HG02973 (cell line): ENCODE results near the gene ATG10.
"Not testable (repeated sequence)": the region's sequence is repeated elsewhere in the genome, so short reads cannot be mapped to it uniquely, and the experiment has no call there.

Experiments used
- ATAC-seq: cut with Tn5 transposase; IDR thresholded peaks from one replicate; pipeline ENCODE4 v1.9.1; 2021; ENCODE audit warnings: moderate library complexity; ENCODE audit not compliant: unreplicated experiment

The ATG10 gene

DNA sequence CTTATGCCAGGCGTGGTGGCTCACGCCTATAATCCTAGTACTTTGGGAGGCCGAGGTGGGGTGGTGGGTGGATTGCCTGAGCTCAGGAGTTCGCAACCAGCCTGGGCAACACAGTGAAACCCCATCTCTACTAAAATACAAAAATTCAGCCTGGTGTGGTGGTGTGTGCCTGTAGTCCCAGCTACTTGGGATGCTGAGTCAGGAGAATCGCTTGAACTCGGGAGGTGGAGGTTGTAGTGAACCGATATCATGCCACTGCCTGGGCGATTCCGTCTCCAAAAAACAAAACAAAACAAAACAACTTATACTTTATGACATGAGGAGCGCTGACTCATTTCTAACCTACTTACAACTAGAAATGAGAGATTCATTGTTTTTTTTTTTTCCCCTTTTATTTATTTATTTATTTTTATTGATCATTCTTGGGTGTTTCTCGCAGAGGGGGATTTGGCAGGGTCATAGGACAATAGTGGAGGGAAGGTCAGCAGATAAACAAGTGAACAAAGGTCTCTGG is 10.4 kb downstream of the ATG10 start:
- not testable (repeated sequence) for ATAC-seq

DNA sequence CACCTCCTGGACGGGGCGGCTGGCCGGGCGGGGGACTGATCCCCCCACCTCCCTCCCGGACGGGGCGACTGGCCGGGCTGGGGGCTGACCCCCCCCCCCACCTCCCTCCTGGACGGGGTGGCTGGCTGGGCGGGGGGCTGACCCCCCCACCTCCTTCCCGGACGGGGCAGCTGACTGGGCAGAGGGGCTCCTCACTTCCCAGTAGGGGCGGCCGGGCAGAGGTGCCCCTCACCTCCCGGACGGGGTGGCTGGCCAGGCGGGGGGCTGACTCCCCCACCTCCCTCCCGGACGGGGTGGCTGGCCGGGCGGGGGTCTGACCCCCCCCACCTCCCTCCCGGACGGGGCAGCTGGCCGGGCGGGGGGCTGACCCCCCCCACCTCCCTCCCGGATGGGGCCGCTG is 11.3 kb downstream of the ATG10 start:
- ATAC-seq = not testable (repeated sequence)

DNA sequence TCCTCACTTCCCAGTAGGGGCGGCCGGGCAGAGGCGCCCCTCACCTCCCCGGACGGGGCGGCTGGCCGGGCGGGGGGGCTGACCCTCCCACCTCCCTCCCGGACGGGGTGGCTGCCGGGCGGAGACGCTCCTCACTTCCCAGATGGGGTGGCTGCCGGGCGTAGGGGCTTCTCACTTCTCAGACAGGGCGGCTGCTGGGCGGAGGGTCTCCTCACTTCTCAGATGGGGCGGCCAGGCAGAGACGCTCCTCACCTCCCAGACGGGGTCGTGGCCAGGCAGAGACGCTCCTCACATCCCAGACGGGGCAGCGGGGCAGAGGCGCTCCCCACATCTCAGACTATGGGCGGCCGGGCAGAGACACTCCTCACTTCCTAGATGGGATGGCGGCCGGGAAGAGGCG is 11.7 kb downstream of the ATG10 start:
- not testable (repeated sequence) for ATAC-seq

DNA sequence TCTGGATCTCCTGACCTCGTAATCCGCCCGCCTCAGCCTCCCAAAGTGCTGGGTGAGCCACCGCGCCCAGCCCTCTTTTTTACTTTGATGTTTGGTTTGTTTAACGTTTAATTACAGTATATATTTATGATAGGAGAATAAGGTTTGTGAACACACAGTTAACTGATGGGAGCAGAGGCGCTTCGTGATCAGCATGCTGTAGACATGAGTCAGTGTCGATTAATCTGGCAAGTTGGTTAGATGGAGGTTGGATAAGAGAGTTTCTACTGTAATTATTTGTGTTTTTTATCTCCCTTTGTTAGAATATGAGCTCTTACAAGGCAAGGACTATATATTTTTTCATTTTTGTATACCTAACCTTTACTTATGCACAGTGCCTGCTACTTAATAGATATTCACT is 14.3 kb downstream of the ATG10 start:
- ATAC-seq = no peak

DNA sequence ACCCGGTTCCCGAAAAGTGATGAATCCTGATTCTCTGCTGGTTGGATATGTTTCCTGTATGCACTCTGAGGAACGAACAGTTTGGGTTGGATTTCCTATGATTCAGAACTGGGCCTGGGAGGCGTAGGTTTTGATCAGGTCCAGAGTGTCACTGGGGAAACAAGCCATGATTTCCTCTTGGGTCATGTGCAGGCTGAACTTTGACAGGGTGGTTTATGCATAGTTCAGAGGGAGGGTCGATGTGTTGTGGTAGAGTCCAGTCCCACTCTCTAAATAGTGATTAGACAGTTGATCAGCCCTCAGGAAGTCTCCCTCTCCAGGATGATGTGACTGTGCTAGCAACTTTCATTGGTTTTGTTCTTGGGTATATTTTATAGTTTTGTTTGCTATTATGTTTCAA is 17.4 kb downstream of the ATG10 start:
- ATAC-seq = no peak

DNA sequence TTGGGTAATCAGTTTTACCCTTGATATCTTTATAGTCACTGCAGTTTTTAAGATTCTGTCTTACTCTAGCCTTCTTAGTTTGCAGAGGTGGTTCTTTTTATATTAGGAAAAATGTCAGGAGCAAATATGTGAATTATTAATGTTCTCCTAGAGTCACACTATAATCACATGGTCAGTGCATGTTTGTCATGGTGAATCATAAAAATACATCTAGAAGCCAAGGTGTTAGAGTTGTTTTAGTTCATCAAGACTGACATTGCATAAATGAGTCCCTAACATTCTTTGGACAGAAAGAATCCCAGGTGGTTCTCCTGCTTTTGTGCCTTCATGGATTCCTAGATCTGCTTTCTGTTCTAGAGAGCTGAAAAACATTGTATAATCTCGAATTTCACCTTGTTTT is 22.9 kb downstream of the ATG10 start:
- ATAC-seq = no peak

DNA sequence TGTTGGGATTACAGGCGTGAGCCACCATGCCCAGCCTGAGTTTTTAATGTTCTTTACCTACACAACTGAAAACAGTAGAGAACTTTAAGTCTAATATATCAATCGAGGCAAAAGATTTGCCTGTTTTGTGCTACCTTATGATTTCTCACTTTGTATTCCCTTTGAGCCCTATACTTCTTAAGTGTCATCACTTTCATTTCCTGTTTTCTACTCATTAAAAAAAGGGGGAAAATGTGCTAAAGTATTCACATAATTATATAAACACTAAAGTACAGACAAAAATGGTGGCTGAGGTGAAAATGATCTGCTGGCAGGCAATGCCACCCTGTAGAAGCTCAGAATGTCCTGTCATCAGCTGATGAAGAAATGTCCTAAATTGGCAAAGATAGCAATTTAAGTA is 23.6 kb downstream of the ATG10 start:
- ATAC-seq = no peak

DNA sequence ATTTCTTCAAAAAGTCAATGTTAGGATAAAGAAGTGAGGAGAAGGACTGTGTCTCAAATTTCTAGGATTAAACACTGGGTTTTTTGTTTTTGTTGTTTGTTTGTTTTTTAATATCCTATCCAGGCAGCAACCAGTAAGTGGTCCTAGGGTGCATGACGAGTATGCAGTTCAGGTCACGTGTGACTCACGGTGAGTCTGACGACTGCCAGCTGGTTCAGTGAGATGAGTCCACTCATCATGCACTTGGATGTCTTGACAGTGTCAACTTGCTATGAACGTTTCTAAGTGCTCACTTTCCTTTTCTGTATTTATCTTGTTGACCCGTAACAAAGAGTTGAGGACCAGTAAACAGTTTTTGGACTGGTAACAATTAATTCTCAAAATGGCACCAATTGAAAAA is 32.7 kb downstream of the ATG10 start:
- no peak for ATAC-seq

DNA sequence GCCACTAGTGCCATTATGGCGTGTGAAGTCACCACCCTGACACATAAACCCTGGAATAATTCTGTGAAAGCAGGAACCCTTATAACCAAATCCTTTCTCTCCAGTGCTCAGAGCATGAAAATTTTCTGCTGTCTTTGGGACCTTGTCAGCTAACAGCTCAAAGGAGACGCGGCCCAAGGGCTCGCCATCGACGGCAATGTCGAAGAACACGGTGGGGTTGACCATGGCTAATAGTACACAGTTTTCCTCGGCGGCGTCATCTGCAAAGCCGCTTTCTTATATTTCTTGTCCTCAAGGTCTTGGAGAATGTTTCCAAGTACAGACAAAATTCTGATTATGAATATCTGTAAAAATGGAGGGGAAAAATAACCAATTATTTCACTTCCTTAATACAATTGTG is 38.0 kb downstream of the ATG10 start:
- not testable (repeated sequence) for ATAC-seq

DNA sequence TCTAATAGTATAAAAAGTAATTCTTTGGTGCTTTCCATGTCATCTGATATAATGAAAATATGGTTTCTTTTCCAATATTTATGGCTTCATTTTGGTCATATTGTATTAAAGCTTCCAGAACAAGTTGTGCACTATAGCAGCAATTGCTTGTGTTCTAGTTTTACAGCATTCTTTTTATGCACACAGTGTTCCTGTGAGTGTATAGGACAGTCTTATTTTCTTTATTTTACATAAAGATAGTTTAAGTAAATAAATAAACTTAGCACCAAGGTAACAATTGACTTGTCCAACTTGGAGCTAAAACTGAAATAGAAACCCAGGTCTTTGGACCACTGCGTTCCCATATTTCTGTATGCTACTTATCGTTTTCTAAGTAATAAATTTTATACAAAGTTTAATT is 38.9 kb downstream of the ATG10 start:
- no peak for ATAC-seq

DNA sequence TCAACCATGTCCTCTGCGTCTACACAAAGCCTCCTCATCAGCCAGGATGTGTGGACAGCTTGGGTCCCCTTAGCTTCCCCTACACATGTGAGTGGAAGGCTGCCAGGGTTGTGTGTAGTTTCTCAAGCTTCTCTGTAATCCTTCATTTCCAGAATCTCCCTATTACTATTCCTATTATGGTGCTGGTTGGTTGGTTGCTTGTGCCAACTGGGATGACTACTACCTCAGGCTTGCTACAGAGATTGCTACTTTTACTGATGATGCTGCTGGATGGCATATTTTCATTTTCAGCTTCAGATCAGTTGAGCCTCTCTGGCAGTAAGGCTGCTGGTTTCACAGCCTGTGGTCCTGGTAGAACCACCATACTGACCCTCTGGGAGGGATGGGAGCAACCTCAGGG is 39.9 kb downstream of the ATG10 start:
- no peak for ATAC-seq

DNA sequence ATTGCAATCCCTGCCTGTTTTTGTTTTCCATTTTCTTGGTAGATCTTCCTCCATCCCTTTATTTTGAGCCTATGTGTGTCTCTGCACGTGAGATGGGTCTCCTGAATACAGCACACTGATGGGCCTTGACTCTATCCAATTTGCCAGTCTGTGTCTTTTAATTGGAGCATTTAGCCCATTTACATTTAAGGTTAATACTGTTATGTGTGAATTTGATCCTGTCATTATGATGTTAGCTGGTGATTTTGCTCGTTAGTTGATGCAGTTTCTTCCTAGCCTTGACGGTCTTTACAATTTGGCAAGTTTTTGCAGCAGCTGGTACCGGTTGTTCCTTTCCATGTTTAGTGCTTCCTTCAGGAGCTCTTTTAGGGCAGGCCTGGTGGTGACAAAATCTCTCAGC is 42.8 kb downstream of the ATG10 start:
- ATAC-seq = not testable (repeated sequence)

DNA sequence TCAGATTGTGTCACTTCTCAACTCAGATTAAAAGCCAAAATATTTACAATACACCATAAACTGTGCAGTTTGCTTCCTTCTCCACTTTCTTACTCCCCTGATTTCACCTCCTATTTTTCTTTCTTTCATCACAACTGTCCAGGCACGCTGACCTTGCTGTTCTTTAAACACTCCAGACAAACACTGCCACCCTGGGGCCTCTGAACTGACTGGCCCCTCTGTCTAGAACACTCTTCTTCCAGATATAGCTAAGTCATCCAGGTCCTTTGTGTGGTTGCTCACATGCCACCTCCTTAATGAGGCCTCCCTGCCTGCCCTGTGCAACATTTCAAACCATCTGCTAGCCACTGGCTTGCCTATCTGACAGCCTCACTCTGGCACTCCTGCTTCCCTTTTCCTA is 46.6 kb downstream of the ATG10 start:
- no peak for ATAC-seq

DNA sequence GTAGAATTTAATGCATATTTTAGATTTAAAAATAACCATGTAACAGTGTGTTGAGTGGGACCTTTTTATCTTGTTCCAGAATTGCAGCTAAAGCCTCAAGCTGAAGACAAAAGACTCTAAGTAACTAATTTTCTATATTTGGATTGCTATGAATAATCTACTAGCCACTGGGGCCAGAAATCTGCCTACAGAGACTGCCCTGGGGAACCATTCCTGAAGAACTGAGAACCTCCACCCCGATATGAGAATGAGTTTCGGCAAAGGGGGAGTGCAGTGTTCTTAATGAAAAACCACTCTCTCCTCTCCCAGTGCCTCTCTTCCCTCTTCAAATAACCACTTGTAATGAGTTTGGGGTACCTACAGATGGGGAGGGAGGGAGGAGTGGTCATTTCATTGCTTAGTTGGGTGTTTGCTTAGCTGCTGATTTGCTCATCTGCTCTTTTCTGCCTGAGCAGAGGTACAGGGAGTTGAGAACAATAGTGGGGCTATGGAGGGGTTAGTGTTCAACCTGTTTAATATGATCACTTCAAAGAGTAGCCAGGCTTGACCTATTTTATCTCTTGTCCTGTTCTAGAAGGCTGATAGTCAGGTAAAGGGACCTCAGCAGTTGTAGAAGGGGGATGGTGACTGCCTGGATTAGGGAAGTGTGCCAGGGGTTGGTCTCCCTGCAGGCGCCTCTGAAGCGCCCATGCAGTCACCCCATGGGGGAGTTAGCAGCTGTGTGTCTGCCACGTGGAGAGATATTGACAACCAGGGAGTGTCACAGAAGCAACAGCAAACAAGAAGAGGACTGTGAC is 47.7 kb downstream of the ATG10 start:
- ATAC-seq = no peak

DNA sequence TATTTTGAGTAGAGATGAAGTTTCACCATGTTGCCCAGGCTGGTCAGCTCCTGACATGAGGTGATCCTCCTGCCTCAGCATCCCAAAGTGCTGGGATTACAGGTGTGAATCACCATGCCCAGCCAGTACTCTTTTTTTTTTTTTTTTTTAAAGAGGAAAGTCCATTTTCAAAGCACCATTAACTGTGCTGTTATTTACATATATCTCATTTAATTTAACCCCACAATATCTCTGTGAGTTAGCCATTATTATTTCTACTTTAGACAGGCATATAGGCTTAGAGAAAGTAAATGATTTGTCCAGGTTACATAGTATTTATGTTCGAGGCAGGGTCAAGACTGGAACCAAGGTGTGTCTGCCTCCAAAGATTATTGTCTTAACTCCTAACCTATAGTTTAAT is 50.7 kb downstream of the ATG10 start:
- ATAC-seq = no peak

DNA sequence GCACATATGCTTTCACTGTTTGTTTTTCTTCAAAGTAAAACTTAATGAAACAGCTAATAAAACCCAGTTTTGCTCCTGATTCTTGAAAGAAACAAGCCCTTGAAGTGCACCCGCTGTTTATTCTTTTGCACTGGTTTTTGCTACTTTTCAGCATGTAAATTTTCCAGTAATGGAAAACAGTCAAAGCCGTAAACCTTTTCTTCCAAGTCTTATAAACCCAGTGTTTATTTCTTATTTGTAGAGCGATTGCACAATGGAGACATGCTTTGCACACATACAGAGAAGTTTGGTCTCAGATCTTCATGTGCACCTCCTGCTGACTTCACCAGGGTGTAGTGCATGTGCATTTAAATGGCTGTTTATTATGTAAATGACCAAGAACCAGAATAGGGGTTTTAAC is 51.8 kb downstream of the ATG10 start:
- no peak for ATAC-seq

DNA sequence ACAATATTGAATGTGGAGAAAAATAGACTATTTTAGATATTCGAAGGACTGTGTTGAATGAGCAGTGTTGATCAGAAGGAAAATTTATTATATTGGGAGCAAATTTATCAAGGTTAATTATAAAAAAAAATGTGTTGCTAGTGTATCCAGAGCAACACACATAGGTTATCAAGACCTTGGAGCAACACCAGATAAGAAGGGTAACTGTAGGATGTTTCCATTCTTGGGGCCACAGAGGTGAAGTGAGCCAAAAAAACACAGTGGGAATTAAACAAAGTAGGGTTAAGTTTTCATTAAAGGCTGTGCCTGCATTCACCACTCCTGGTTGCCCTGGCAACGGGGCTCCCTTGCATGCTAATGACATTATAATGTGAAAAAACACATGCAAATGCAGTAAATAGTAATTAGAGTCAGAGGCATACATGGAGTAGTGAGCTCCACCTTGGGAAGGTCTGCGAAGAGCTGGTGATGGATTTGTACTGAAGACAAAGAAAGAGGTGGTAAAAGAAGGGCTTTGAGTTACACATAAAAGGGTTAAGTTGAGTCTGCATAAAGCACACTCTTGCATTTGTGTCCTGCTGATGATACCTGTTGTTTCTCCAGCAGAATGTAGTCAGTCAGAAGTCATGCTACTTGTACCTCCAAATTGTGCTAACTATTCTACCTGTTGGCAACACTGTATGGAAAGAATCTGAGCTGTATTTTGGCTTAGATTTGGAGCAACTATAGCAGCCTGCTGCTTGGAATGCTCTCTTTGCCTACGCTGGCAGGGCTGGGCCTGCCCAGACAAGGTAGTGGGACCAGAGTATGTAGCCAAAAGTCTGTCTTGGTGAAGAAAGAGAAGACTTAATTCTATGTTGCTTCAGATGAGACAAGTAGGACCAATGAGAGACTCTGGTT is 59.6 kb downstream of the ATG10 start:
- ATAC-seq = no peak

DNA sequence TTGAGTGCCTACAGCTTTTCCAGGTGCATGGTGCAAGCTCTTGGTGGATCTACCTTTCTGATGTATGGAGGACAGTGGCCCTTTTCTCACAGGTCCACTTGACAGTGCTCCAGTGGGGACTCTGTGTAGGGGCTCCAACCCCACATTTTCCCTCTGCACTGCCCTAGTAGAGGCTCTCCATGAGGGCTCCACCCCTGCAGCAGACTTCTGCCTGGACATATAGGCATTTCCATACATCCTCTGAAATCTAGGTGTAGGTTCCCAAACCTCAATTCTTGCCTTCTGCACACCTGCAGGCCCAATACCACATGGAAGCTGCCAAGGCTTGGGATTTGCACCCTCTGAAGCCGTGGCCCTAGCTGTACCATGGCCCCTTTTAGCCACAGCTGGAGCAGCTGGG is 71.1 kb downstream of the ATG10 start:
- ATAC-seq = not testable (repeated sequence)

DNA sequence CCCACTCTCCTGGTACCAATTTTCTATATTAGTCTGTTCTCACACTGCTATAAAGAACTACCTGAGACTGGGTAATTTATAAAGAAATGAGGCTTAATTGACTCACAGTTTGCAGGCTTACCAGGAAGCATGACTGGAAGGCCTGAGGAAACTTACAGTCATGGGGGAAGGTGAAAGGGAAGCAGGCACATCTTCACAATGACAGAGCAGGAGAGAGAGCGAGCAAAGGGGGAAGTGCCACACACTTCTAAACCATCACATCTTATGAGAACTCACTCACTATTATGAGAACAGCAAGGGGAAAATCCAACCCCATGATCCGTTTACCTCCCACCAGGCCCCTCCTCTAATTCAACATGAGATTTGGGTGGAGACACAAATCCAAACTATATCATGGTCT is 72.2 kb downstream of the ATG10 start:
- no peak for ATAC-seq

DNA sequence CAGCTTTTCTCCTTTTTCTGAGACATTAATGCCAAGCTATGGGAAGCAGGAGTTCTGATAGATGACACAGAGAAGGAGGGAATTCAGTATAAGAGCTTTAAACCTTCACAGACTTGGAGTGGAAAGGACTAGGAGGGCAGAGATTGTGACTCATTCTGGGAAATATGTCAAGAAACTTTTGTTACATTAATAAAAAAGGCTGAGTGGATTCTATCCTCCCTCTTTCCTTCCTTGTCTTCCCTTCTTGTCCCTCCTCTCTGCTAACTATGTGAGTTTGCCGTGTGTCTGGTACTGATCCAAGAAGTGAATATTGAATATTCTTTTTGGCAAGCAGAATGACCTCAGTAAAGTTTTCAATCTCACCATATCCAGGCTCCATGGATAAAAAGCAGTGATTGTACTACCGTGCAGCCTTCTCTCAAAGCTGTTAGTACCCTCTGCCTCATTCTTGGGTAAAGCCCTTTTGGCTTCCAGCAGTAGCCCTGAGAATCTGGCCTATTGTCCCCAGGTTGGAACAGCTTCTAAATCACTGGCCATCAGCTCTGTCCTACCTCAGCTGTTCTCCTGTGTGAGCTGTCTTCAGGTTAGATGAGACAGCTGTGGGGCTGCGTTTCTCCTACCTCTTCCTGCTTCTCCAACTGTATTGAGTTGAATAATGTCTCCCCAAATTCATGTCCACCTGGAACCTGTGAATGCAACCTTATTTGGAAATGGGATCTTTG is 73.9 kb downstream of the ATG10 start:
- ATAC-seq = no peak

DNA sequence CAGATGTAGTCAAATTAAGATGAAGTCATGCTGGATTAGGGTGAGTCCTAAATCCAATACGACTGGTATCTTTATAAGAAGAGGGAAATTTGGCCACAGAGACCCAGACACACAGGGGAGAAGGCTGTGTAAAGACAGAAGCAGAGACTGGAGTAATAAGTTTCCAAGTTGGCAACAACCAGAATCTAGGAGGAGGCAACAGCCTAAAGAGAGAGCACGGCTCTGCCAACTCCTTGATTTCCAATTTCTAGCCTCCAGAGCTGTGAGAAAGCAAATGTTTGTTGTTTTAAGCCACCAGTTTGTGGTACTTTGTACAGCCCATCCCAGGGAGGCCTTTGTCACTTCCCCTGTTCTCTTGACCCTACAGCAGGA is 74.4 kb downstream of the ATG10 start:
- ATAC-seq = no peak
